MV-4-11 (cell line): ENCODE data around the gene MAP2K6.
A peak's percentile ranks its signal among the peaks of the same experiment; 100 is the strongest.

Experiments used
- DNase-seq: peaks from one replicate; lab custom pipeline; 2025; lab: John Stamatoyannopoulos, UW

The MAP2K6 gene

DNA sequence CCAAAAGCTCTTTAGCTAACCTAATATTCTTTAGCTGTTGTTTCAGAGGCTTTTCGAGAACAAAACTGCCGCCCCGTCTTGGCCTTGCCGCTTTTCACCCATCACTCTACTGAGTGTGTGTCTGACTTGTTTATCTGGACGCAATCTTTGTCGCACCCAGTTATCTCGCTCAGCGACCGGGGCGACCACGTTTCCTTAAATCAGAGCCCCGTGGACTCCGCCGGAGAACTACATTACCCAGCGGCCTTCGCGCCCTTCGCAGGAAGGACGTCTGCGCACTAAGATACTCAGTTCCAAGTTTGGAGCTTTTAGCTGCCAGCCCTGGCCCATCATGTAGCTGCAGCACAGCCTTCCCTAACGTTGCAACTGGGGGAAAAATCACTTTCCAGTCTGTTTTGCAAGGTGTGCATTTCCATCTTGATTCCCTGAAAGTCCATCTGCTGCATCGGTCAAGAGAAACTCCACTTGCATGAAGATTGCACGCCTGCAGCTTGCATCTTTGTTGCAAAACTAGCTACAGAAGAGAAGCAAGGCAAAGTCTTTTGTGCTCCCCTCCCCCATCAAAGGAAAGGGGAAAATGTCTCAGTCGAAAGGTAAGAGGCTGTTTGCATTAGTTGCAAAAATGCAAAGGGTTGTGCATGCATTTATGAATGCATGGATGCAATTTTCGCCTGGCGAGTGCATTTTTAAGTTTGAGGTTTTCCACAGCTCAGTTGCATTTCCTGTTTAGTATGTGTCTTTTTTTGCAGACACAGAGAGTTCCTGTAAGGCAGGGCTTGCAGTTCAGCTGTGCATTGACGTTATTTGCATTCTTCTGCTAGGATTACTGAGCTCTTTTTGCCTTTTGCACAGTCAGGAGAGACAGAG, at the start of gene MAP2K6:
Gene MAP2K6, plus strand, starts transcription at position 290 of the 867 bp plus-strand sequence. Its CDS starts 288 bp downstream, at position 578.
- DNase-seq, result peak; percentile 76

DNA sequence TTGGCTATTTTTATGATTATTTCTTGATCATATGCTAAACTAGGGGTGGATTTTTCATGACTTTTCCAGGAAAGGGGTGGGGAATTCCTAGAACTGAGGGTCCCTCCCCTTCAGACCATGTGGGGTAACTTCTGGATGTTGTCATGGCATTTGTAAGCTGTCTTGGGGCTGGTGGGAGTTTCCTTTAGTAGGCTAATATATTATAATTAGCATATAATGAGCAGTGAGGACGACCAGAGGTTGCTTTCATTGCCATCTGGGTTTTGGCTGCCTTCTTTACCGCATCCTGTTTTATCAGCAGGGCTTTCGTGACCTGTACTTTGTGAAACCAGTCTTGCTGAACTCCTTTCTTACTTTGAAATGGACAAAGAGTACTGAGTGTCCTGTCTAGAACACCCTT, 47.2 kb upstream of the MAP2K6 start:
- DNase-seq, result no peak

DNA sequence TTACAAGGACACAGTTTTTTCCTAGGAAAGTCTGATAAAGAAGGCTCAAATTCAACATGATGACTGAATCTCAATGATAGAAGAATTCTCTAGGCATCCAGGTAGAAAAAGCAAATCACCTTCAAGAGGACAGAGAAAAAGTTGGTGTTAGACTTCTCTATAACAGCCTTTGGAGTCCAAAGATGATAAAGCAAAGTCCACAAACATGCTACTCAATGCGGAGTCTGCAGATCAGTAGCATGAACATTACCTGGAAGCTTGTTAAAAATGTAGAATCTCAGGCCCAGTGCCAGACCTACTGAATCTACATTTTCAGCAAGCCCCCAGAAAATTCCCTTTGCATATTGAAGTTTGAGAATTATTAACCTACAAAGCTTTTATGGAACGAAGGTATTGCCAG, 41.4 kb upstream of the MAP2K6 start:
- no peak for DNase-seq

DNA sequence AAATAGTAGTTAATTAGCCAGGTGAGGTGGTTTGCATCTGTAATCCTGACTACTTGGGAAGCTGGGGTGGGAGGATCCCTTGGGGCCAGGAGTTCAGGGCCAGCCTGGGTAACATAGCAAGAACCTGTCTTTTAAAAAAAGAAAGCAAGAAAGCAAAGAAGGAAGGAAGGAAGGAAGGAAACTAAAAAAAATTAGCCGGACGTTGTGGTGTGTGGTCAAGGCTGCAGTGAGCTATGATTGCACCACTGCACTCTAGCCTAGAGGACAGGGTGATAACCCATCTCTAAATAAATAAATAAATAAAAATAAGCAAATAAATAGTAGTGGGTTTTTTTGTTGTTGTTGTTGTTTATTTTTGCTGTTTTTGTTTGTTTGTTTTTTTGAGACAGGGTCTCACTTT, 39.3 kb upstream of the MAP2K6 start:
- DNase-seq, result peak; percentile 76

DNA sequence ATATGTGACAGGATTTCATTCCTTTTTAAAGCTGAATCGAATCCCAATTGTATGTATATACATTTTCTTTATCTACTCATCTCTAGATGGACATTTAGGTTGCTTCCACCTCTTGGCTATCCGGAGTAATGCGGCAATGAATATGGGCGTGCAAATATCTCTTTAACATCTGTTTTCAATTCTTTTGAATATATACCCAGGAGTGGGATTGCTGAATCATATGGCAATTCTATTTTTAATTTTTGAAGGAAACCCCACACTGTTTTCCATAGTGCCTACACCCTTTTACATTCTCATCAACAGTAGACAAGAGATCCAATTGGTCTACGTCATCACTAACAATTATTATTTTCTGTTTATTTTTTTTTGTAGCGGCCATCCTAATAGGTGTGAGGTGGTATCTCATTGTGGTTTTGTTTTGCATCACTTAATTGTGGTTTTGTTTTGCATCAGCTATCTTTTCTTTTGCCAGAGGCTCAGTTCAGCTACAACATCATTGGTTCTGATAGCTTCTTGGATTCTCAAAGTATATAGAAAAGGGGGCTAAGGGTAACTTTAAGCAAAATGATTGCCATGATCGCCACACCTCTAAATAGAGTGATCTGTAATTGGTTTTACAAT, 25.6 kb upstream of the MAP2K6 start:
- no peak for DNase-seq

DNA sequence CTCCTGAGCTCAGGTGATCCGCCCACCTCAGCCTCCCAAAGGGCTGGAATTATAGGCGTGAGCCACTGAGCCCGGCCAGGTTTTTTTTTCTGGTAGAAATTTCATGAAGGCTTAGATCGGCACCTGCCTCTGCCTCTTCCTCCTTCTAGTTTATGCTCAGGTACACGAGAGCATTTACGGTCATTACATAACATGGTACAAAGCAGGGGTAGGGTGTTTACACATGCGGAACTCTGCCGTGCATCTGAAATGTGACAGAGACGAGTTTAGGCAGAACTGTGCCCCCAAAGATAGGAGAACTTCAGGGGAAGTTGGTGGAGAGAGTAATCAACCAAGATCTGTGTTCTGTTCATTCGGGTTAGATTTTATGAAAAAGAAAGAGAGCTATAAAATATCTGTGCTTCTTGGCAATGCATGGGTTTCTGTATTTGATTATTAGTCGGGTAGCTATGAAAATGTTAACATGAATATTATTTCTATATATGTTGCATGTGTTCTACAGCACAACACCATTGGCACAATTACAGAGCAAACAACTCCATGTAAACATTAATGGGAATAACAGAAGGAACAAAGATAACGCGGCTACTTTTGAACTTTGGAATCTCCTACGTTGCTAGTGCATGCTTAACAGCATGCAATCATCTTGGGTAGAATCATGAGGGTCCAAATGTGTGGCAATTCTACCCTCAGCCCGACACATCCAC, 23.5 kb upstream of the MAP2K6 start:
- no peak for DNase-seq

DNA sequence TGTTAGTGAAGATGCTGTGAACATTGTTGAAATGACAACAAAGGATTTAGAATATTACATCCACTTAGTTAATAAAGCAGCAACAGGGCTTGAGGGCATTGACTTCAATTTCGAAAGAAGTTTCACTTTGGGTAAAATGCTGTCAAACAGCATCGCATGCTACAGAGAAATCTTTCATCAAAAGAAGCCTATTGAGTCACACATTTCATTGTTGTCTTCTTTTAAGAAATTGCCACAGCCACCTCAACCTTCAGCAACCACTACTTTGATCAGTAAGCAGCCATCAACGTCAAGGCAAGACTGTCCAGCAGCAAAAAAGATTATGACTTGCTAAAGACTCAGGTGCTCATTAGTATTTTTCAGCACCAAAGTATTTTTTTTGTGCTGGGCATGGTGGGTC, 13.2 kb upstream of the MAP2K6 start:
- no peak for DNase-seq

DNA sequence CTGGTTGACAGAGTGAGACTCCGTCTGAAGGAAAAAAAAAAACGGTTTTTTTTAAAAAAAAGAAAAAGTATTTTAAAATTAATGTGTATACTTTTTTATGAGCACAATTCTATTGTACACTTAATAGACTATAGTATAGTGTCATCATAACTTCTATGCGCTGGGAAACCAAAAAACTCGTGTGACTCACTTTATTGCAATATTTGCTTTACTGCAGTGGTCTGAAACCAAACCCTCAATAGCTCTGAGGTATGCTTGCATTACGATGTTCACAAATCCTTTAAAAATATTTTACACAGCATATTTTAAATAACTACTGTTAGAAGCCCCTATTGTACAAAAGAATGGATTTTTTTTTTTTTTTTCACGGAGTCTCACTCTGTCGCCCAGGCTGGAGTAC, 12.4 kb upstream of the MAP2K6 start:
- no peak for DNase-seq

DNA sequence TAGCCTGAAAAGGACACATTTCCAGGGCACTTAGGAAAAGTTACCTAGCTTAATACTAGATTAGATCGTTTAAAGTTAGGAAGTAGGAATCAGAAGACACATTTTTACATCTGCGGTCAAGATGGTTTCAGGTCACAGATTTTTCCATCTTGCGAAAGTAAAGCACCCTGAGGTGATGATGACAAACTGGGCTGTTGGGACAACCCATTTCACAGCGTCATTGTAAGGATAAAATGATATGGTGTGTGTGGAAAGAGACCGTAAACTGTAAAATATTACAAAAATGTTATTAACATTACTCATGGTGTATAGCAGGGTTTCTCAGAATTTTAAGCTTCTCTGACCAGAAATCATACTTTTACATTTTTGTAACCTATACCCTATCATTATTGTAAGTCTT, 10.1 kb upstream of the MAP2K6 start:
- no peak for DNase-seq

DNA sequence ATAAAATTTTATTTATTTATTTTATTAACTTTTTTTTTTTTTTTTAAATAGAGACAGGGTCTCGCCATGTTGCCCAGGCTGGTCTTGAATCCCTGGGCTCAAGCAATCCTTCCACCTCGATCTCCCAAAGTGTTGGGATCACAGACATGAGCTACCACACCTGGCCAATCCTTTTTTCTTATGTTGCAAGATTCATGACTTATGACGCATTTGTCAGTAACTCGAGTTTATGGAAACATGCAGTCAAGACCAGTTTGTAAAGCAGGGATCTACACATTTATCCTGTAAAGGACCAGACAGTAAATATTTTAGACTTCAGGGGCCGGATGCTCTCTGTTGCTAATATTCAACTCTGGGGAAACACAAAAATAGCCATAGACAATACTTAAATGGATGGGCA, 9.4 kb upstream of the MAP2K6 start:
- no peak for DNase-seq

DNA sequence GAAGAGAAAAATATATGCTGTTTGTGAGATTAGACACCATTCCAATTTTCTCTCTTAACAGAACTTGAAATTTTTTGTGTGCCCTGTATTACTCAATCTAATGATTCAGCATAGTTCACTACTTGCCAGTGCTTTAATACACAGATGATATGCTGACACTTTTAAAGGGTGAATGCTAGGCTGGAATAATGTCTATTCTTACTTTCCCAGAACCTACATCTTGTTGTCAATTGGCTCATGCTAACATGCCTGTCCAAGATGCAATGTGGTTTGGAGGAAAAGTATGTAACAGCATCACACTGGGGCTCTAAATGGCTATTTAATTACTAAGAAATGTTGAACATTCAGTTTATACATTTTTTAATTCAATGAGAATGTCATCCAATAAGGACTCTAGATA, 7.6 kb upstream of the MAP2K6 start:
- no peak for DNase-seq

DNA sequence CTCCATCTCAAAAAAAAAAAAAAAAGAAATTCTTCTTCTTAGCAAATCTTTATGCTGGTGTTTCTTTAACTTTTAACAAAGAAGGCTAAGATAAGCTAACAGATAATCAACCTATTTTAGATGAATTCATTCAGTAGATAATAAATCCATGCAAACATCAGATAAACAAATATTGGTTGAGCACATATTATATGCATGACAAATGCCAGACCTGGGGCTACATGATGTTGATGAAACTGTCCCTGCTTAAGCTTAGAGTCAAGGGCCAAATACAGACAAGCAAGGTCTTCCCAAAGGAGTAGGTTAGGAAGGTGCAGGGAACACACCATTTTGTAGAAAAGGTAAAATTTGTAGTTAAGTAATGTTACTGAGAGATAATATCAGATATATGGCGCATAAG, 6.7 kb upstream of the MAP2K6 start:
- no peak for DNase-seq

DNA sequence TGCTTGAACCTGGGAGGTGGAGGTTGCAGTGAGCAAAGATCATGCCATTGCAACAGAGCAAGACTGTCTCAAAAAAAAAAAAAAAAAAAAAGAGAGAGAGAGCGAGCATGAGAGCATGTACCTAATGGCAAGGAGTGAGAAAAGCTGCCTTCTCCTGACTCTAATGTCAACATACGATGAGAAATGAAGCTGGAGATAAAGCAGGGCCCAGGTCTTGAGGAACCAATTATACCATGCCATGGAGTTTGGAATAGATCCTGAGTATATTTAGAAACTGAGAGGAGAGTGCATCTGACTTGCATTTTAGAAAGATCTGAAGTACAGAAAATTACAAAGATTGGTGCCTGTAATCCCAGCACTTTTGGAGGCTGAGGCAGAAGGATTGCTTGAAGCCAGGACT, 3.8 kb upstream of the MAP2K6 start:
- no peak for DNase-seq

DNA sequence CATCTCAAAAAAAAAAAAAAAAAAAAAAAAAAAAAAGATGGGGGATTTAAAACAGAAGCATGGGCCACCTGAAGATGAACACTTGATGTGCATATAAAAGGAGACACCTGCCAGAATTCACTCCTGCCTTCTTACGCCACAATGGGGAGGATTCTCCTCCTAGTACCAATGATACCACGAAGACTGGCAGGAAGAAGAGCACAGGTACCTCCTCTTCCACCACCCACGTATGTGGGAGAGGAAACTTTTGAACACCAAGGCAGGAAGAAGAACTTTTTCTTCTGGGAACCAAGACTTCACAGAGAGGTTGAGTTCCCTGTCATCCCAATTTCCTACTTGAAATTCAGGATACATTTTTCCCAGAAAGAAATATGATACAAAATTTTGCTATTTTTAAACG, 2.7 kb upstream of the MAP2K6 start:
- no peak for DNase-seq

DNA sequence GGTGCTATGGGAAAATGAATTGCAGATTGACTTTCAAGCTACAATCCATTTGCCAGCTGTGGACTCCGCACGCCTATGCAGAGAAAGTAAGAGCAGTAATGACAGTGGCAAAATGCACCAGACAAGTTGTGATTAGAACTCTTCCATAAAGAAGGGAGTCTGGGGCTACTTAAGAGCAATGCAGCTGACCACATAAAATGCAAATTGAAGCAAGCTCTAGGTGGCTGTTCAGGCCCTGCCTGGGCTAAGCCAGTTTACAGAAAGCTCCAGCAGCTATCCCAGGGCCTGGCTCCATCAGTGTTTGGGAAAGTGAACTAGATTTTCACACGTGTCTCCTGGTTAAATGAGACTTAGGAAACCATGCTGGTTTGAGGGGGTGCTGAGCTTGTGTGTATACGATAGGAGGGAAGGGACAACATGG, 2.2 kb upstream of the MAP2K6 start:
- no peak for DNase-seq

DNA sequence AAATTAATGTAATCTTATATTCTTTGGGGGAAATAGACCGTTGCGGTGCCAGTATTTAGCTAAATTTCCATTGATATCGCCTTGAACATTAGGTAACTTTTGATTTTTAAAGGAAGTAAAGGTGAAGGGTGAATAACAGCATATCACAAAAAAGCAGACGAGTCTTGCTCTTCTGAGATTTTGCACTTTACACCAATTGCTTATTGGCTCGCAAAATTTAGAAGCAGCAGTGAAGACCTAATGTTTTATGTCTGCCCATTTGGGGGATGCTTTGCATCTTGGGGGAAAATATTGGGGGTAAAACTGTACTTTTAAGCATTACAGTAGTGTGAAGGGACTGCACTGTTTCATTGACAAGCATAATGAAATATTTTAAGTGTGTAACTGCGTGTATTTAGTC, 934 bp downstream of the MAP2K6 start:
- no peak for DNase-seq

DNA sequence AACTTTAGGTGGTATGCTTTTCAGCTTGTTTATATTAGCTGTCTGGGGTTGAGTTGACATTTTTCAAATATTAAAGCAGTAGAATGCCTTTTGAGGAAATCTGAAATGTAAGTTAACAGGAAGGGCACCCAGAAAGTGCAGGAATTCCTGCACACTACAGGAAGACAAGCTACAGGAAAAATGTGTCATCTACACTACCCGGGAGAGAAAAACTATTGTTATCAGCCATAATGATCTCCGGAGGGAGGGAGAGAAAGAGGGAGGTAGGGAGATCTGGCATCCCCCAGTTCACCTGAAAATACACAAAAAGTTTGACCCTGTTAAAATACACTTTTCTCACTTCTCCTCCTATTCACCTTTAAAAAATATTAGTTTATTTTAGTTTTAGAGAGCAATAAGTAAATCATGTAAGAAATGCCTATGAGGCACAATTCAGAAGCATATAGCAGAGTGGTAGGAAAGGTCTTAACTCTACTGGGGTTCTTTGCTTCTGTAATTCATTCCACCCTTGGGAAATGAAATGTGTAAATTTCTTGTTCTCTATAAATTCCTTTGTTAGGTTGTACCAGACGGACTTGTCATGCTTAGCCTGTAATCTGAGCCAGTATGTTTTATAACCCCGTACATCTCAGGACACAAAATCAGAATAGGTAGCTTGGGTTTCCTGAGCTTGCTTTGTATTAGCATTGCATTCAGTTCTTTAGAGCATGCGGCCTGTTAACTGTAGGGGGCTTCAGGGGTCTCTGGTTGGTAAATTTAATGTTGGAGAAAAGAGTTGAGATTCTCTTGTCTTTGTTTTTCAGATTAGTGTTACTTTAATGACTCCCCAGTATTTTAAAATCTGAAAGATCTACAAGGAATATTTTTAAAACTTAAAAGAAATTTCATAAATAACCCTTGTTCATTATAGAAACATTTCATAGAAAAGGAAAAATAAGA, 3.3 kb downstream of the MAP2K6 start:
- no peak for DNase-seq

DNA sequence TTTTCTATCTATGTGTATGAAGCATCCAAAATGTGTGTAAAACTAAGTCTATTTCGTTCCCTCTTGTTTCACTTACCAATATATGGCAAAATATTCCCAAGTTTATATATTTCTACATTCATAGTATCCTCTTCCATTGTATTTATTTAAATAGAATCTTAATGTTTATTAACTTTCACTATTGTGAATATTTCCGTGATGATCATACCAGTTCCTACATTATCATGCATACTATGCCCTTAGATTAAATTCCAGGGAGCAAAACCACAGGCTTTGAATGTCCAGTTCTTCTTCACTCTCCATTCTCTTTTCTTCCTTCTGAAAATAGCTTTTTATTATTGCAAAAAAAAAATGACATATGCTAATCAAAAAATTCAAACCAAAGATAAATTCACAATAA, 4.0 kb downstream of the MAP2K6 start:
- DNase-seq, result no peak

DNA sequence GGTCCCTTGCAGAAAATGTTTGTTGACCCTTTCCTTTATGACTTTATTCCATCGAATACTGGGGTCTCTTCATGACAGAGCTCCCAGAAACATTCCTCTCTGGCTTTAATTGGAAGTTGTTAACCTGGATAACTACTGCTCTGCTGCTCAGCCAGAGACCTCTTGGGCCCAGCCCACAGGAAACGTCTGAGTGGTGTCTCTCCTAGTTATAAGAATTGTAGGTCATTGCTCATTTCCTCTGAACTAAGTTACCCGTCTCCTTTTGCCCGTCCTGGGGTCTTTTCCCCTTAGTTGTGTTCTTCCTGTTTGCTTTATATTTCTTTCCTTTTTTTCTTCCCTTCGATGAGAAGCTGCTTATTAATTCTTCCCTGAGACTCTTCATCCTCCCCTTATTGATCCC, 9.0 kb downstream of the MAP2K6 start:
- DNase-seq, result no peak

DNA sequence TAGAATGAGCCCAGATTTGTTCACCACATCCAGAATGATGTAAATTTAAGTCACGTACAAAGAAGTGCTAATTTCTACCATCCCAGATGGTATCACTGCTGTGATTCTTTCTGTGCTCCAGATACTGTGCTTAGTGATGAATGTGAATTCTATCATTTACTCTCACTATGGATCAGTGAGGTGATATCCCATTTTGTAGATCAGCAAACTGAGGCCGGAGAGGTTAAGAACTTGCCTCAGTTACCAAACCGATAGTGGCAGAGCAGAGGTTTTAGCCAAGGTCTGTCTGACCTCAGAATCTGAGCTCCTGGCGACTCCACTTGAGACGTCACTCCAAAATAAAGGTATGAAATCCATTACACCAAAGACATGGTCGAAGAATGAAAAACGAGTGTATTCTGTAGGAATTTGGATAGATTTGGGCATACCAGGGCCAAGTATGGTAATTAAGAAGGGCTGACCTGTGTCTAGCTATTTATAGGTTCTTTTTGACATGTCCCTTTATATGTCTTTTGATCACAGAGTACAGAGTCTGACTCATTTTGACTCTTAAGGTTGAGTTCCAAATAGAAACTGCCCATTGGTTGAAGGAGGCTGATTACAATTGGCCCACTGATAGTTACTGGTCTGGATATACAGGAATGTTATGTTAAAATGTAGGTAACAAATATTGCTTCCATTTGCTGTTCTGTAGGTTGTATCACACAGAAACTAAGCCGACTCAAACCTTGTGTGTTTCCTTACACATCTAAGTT, 10.0 kb downstream of the MAP2K6 start:
- no peak for DNase-seq

DNA sequence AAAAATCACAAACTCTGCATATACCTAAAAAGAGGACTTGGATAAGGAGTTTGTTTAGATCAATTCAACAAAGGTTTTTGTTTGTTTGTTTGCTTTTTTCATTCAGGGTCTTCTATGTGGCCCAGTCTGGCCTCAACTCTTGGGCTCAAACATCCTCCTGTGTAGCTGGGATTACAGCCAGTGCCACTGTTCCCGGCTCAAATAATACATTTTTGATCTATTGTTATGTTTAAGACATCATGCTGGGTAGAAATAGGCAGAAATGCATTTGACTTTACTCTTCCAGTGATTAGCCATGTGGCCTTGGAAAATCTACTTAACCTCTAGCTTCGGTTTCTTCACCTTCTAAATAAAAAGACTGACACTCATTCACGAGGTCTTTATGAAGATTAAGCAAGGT, 11.5 kb downstream of the MAP2K6 start:
- DNase-seq, result no peak
